Natural killer cell (primary cell): ENCODE measurements around the gene FAM171A1. TPM values are rescaled to one million over a fixed set of nuclear protein-coding genes. Genes with fewer than 3 reads are reported as not detected.

Source experiments
- ATAC-seq, 3 donors: fragments of 150-1000 bp in 2 of 3; fragments of 200-7000 bp in 1 of 3; cut with Tn5 transposase; 1 replicate in 1 of 3; 2 replicates in 2 of 3; pipeline ENCODE4 v1.10.0; 2021; ENCODE audit warnings: mild to moderate bottlenecking in 2 of 3, moderate library complexity in 2 of 3
- DNase-seq, 2 donors: peaks; one replicate each; pipeline versions ENCODE4 v3.0.0 to v3.0.0-alpha.2; 2013 to 2021; ENCODE audit warnings: mixed read lengths in 1 of 2
- H3K27ac ChIP-seq: one replicate; pipeline ENCODE4 v1.5.1; 2013; ENCODE audit warnings: mild to moderate bottlenecking, low read length
- H3K27me3 ChIP-seq: one replicate; pipeline ENCODE4 v1.6.1; 2013; ENCODE audit warnings: low read length; ENCODE audit not compliant: control insufficient read depth, insufficient read depth
- H3K36me3 ChIP-seq: one replicate; pipeline ENCODE4 v1.6.1; 2013; ENCODE audit warnings: low read length; ENCODE audit not compliant: control insufficient read depth, insufficient read depth
- H3K4me1 ChIP-seq: one replicate; pipeline ENCODE4 v1.6.1; 2013; ENCODE audit warnings: low read length; ENCODE audit not compliant: control insufficient read depth, insufficient read depth
- H3K4me3 ChIP-seq: one replicate; pipeline ENCODE4 v1.5.1; 2013; ENCODE audit warnings: low read length
- H3K9me3 ChIP-seq: one replicate; pipeline ENCODE4 v1.6.1; 2013; ENCODE audit warnings: low read length; ENCODE audit not compliant: control insufficient read depth, insufficient read depth
- H3K27ac Mint-ChIP-seq, 2 donors: one replicate each; pipeline ENCODE4 v1.8.0; 2022; ENCODE audit warnings: mild to moderate bottlenecking in 2 of 2, mixed read lengths in 2 of 2, moderate library complexity in 1 of 2
- H3K27me3 Mint-ChIP-seq, 2 donors: one replicate each; pipeline ENCODE4 v1.8.0; 2022; ENCODE audit warnings: low read depth in 2 of 2, mixed read lengths in 2 of 2
- H3K36me3 Mint-ChIP-seq: one replicate; pipeline ENCODE4 v1.8.0; 2022; ENCODE audit warnings: mixed read lengths
- H3K4me1 Mint-ChIP-seq, 2 donors: one replicate each; pipeline ENCODE4 v1.8.0; 2022; ENCODE audit warnings: mixed read lengths in 2 of 2
- H3K4me3 Mint-ChIP-seq: one replicate; pipeline ENCODE4 v1.8.0; 2022; ENCODE audit warnings: mild to moderate bottlenecking, moderate library complexity, mixed read lengths
- H3K9me3 Mint-ChIP-seq, 2 donors: one replicate each; pipeline ENCODE4 v1.8.0; 2022; ENCODE audit warnings: mixed read lengths in 2 of 2
- WGBS: methylation state at CpG from one replicate; pipeline ENCODE4 v1.1.7; 2013; ENCODE audit warnings: missing lambda C conversion rate; ENCODE audit not compliant: insufficient coverage; 5-methylcytosine and 5-hydroxymethylcytosine counted together
- intact Hi-C: fragments of 100-400 bp; cut with micrococcal nuclease; formaldehyde crosslinking; loops from one replicate; pipeline ENCODE4 v1.14.2; 2022
- total RNA-seq, 4 donors: library from RNA; stranded (reverse); fragments of 120-200 nt in 1 of 4; gene quantifications; one replicate each; pipeline versions ENCODE4 v1.2.3 to v1.2.4, GENCODE V29; 2013 to 2022
- TF ChIP-seq, protein P1 (sequence below): fragments of 200-600 bp; IDR thresholded peaks from one replicate; pipeline ENCODE4 v1.8.0; 2022; ENCODE audit warnings: antibody characterized with exemption

The FAM171A1 gene
- total RNA-seq, 3 donors from 2014 or later (not counting 1 experiment from before 2014, with no cell fraction given): 0.99 to 2.3 (median 1.6) TPM

DNA sequence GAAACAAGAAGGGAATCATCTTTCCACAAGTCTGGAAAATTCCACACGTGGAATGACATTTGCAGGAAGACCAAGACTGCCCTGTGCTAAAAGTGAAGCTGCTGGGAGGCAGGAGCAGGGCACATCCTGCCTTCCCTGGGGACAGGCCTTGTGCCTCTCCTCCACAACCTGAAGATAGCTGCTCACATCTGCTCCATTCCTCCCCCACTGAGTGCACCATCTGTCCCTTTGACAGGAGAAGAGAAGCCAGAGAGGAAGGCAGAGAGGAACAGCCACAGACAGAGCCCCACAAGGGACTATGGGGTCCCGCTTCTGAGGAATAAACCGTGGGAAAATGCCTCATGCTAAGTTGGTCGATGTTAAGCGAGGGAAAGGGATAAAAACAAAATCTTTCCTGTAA is 15.9 kb upstream of the FAM171A1 start:
- no peaks in the 10 kb centered on the region for H3K9me3 ChIP-seq
- no peaks in the 10 kb centered on the region for H3K4me1 ChIP-seq
- no peak overlapping the region for H3K27ac Mint-ChIP-seq
- H3K27me3 Mint-ChIP-seq: peaks cover 10 to 35% of the 10 kb centered on the region in 2 donors
- H3K27ac ChIP-seq: no peak overlapping the region
- DNase-seq (no peak), ATAC-seq (no peak)
- no peaks in the 10 kb centered on the region for H3K36me3 Mint-ChIP-seq
- no peaks in the 10 kb centered on the region for H3K36me3 ChIP-seq
- H3K9me3 Mint-ChIP-seq: no peaks in the 10 kb centered on the region
- H3K4me1 Mint-ChIP-seq: no peaks in the 10 kb centered on the region
- 66% methylated on average over 5 of the region's 5 CpGs for WGBS
- intact Hi-C loops: no loop called here
- no peak overlapping the region for H3K4me3 Mint-ChIP-seq
- no peak overlapping the region for H3K4me3 ChIP-seq
- no peaks in the 10 kb centered on the region for H3K27me3 ChIP-seq
- TF ChIP-seq, protein P1, sequence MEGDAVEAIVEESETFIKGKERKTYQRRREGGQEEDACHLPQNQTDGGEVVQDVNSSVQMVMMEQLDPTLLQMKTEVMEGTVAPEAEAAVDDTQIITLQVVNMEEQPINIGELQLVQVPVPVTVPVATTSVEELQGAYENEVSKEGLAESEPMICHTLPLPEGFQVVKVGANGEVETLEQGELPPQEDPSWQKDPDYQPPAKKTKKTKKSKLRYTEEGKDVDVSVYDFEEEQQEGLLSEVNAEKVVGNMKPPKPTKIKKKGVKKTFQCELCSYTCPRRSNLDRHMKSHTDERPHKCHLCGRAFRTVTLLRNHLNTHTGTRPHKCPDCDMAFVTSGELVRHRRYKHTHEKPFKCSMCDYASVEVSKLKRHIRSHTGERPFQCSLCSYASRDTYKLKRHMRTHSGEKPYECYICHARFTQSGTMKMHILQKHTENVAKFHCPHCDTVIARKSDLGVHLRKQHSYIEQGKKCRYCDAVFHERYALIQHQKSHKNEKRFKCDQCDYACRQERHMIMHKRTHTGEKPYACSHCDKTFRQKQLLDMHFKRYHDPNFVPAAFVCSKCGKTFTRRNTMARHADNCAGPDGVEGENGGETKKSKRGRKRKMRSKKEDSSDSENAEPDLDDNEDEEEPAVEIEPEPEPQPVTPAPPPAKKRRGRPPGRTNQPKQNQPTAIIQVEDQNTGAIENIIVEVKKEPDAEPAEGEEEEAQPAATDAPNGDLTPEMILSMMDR: no peak

DNA sequence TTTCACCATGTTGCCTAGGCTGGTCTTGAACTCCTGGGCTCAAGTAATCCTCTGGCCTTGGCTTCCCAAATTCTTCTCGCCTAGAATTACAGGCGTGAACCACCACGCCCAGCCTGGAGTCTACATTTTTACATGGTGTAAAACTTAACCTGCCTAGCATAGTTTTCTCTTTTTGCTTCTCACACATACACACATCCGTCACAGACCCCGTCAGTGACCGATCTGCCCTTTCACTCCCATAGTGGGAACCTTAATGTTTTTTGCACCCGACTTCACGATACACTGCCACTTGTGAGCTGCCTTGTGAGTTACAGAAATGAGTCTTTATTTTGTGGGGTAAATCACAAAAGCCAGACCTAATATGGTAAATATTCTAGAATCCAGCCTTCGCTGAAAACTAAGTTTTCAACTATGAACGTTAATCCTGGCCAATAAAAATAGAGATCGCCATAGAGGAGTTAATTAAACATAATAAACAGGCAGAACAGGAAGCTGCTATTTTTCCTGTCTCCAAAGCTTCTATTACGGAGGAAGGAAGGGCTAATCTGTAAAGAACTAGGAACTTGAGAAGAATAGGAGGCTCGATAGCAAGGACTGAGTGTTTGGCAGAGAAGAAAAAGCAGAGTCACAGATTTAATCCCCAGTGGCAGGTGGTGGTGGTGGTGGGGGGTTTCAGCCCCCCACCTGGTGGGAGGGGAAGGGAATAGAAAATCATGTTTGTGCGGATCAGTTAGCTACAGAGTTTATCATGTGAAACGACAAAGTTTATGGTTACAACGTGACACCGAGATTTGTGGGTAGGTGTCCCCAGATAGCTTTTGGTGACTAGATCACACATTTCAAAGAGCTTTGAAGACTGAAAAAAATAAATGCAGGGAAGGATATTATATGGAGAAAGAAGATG is 14.7 kb upstream of the FAM171A1 start:
- Histone ChIP-seq H3K4me3 (no peak overlapping the region), H3K27me3 (no peaks in the 10 kb centered on the region), H3K9me3 (no peaks in the 10 kb centered on the region), H3K36me3 (no peaks in the 10 kb centered on the region), H3K27ac (no peak overlapping the region), H3K4me1 (no peaks in the 10 kb centered on the region)
- Mint-ChIP-seq H3K9me3 (no peaks in the 10 kb centered on the region), H3K4me3 (no peak overlapping the region), H3K27me3 (peaks cover 14 to 35% of the 10 kb centered on the region in 2 donors), H3K27ac (no peak overlapping the region), H3K4me1 (no peaks in the 10 kb centered on the region), H3K36me3 (no peaks in the 10 kb centered on the region)
- TF ChIP-seq, protein P1: no peak
- intact Hi-C loops: no loop called here
- WGBS: 69% methylated on average over 14 of the region's 17 CpGs
- DNase-seq (no peak), ATAC-seq (no peak)

DNA sequence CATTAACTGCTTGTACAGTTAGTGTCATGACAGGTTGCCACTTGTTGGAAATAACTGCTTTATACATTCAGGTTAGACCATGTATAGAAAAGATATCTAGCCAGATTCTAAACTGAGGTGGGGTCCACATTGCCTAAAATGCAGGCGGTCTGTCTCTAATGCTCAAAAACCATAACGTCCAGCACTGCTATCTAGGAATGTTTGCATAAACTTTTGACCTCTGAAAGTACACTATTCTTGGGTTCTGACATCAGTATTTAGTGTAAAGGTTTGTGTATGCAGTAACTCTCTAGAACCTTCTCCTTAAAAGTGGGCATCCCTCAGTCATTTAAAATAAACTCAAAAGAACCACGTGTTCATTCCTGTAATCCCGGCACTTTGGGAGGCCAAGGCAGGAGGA is 10.3 kb upstream of the FAM171A1 start:
- H3K27ac ChIP-seq: no peak overlapping the region
- Mint-ChIP-seq H3K4me3 (no peak overlapping the region), H3K36me3 (no peaks in the 10 kb centered on the region), H3K27me3 (peaks cover 21 to 32% of the 10 kb centered on the region in 2 donors), H3K9me3 (no peaks in the 10 kb centered on the region), H3K4me1 (no peaks in the 10 kb centered on the region), H3K27ac (no peak overlapping the region)
- H3K27me3 ChIP-seq: no peaks in the 10 kb centered on the region
- TF ChIP-seq, protein P1: no peak
- intact Hi-C loops: no loop called here
- no peaks in the 10 kb centered on the region for H3K4me1 ChIP-seq
- WGBS: 73% methylated on average over 4 of the region's 4 CpGs
- H3K9me3 ChIP-seq: no peaks in the 10 kb centered on the region
- no peak overlapping the region for H3K4me3 ChIP-seq
- ATAC-seq (no peak), DNase-seq (no peak)
- H3K36me3 ChIP-seq: no peaks in the 10 kb centered on the region
